Measurements from ENCODE around the gene PSME2.

DNA sequence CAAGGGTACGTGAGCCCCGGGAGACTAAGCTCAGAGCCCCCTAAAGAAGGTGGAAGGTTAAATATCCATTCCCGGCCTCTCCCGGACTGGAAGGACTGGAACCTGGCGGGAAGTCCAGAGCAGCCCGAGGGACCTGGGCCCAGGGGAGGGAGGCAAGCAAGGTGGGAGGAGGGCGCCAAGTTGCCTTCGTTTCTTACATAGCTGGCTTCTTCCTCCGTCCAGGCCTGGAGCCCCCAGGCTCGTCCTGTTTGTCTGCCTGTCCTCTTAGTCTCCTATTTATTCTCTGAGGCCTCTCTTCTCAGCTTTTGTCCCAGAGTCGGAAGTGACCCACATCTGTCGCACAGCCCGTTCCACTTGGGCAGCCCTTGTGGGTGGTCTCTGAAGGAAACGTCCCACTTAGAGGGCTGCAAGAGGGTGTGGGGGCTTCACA is 51.6 kb downstream of the PSME2 start:
- TF ChIP-seq CTCF (IDR thresholded peaks at IDR 0.05; ENCODE audit: poor library complexity, severe bottlenecking) (no peak), EZH2 (IDR thresholded peaks at IDR 0.05; ENCODE audit: borderline replicate concordance, insufficient read depth, low read length, poor library complexity, severe bottlenecking) (no peak), TAF1 (IDR thresholded peaks at IDR 0.05; ENCODE audit: low read depth) (no peak), EP300 (conservative IDR thresholded peaks at IDR 0.05; ENCODE audit: poor library complexity, severe bottlenecking) (no peak), MXI1 (conservative IDR thresholded peaks at IDR 0.05; ENCODE audit: poor library complexity, severe bottlenecking) (no peak), SMC3 (conservative IDR thresholded peaks at IDR 0.05; ENCODE audit: poor library complexity) (no peak), POLR2AphosphoS5 (IDR thresholded peaks at IDR 0.05) (no peak), RAD21 (conservative IDR thresholded peaks at IDR 0.05) (no peak)
- TF ChIP-seq, protein P1, sequence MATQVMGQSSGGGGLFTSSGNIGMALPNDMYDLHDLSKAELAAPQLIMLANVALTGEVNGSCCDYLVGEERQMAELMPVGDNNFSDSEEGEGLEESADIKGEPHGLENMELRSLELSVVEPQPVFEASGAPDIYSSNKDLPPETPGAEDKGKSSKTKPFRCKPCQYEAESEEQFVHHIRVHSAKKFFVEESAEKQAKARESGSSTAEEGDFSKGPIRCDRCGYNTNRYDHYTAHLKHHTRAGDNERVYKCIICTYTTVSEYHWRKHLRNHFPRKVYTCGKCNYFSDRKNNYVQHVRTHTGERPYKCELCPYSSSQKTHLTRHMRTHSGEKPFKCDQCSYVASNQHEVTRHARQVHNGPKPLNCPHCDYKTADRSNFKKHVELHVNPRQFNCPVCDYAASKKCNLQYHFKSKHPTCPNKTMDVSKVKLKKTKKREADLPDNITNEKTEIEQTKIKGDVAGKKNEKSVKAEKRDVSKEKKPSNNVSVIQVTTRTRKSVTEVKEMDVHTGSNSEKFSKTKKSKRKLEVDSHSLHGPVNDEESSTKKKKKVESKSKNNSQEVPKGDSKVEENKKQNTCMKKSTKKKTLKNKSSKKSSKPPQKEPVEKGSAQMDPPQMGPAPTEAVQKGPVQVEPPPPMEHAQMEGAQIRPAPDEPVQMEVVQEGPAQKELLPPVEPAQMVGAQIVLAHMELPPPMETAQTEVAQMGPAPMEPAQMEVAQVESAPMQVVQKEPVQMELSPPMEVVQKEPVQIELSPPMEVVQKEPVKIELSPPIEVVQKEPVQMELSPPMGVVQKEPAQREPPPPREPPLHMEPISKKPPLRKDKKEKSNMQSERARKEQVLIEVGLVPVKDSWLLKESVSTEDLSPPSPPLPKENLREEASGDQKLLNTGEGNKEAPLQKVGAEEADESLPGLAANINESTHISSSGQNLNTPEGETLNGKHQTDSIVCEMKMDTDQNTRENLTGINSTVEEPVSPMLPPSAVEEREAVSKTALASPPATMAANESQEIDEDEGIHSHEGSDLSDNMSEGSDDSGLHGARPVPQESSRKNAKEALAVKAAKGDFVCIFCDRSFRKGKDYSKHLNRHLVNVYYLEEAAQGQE (IDR thresholded peaks at IDR 0.05; ENCODE audit: borderline replicate concordance): no peak

All from neural cell (in vitro differentiated cells).